CD4-positive, alpha-beta T cell treated with Interleukin-21 for 1 hour (primary cell): ENCODE measurements around the gene NAV1.
"Not testable (repeated sequence)": the region's sequence is repeated elsewhere in the genome, so short reads cannot be mapped to it uniquely, and the experiment has no call there.

Experiments
- DNase-seq: peaks from one replicate; pipeline ENCODE4 v3.0.0-alpha.2; 2020

The NAV1 gene

DNA sequence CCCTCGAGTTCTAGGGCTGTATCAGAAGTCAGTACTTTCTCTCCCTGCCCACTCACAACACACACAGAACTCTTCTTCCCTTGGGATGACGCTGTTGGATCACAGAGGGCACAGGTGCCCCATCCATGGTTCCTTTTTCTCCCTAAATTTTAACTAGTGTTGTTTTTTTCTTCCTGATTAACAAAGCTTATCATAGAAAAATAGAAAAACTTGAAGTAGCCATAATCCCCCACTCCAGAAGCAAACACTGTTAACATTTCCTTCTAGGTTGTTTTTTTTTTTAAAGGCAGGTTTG lies 27.5 kb downstream of the NAV1 start:
- no peak for DNase-seq

DNA sequence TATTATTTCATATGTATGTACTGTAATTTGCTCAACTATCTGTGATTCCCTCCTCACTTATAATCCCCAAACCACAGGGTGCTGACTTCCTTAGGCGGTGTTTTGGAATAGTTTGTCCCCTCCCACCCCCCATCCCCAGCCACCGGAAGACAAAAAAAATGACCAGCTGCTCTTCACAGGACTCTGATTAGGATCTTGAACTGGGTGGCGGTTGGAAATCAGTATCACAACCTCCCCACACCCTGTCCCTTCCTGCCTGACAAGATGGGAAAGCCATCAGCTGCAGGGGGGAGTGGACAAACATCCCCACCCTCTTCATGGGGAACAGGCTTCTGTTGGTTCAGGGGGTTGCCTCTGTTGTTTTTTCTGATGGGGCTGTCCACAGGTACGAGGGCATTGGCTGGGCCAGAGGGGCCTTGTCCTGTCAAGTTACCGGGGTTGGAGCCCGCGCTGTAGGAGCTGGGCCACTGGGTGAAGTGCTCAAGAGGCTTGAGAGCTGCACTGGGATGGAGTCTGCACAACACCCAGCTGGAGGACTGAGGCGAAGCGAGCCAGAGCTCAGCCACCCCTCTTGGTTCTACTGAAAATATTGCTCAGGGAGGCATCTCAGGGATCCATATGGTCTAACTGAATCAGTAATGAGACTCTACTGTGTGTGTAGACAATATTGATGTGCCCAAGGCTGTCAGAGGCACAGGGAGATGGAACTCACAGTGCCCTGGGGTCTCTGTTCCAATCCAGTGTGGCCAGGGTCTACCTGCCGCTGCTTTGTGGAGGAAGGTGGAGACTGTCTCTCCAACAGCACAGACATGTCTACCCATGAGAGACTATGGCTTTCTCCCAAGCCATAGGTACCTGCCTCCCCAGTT lies 28.2 kb downstream of the NAV1 start:
- no peak for DNase-seq

DNA sequence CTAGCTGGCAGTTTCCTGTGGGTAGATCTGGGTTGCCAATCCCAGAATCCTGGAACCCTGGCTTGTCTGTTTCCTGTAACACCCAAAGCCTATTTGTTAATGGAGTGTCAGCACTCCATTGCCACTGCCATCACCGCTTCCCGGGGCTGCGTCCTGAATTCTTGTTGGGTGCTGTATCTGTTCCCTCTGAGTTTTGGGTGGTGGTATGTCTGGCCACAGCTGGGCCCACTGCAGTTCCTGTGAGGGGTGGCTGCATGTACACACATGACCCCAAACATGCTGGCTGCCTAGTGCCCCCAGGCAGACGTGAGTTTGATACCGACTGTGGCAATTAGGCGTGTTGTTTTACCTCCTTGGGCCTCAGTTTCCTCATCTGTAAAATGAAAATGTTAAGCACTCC lies 29.3 kb downstream of the NAV1 start:
- DNase-seq: no peak

DNA sequence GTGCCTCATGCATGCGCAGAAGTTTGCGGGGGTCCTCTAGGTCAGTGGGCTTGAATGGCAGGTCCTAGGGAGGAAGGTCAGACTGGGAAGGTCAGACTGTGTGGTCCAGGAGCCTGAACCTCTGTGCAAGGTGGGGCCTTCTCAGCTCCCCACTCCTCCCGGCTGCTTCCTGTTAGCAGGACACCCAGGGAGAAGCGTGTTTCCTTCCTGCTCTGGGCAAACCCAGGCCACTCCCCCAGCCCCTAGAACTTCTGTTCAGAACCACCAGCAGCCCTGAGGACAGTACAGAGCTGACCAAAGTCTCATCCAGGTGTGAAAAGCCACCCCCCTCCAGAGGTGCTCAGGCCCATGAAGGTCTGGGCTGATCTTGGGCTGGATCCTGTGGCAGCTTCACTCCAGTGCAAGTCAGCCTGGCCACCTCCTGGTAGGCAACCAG lies 29.9 kb downstream of the NAV1 start:
- no peak for DNase-seq

DNA sequence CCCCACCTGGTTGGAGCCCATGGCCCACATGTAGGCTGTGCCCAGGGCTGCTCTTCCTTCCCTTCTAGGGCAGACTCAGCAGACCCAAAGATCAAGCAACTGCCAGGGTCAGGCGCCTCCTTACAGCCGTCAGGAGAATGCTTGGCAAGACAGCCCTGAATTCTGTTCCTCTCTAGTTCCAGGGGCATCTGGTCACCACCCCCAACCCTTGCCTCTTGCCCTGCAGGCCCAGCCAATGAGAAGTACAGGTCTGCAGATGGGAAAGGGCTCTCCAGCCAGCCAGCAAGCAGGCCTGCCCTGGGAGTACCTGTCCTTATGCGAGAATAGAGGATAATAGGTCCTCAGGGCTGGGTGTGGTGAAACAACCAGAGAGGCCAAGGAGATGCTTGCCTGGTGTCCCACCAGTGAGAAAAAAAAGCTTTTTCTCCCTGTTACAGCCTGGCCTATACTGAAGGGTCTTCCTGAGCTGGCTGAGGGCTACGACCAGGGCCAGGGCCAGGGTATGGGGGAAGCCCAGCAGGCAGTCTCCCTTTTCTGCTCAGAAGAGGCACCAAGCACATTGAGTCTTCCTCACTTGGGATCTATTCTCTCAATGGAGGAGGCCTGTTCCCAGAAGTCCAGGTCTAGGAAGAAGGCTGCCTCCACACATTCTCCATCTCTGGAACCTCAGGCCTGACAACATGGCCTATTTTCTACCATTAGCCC lies 31.4 kb downstream of the NAV1 start:
- DNase-seq: no peak

DNA sequence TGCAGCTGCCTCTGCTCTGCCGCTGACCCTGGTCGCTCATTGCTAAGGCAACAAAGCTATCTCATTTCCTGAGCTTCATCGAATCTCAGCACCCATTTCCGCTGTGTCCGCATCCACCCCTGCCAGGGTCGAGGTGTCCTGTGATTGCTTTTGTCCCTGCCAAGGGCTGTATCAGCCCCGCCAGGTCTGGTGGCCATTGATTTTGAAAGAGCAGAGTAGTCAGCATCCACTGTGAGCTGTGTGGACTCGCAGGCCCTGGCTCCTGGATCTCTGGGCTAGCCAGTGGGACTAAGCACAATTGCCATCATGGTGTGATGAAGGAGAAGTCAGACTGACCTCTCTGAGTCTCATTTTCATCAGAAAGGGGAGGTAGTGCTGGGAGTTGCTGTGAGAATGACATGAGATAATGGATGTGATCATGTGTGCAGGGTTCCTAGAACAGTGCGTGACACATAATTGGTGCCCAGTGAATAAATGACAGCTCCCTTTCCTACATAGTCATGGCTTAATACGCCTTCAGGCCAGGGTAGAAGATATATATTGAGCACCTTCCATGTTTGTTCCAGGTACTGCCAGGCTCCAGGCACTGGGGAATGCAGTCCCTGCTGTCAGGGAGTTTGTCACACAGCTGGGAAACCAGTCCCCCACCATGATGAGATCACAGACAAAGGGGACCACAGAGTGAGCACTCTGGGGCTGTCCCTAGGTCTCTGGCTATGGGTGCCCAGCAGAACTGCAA lies 32.1 kb downstream of the NAV1 start:
- no peak for DNase-seq

DNA sequence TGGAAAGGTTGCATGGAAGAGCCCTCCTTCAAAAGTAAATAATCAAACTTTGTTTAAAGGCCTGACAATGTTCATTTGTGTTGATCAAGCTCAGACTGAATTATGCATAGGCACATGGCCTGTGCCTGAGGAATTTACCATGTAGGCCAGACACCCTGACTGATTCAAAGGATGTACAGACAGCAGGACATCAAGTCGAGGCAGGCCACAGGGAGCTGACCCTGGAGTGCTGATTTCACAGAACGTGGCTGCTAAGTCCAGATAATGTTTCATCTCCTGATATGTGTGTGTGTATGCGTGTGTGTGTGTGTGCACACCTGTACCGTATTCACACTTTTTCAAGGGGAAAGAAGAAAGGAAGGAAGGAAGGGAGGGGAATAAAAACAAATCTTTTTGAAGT lies 34.1 kb downstream of the NAV1 start:
- DNase-seq: no peak

DNA sequence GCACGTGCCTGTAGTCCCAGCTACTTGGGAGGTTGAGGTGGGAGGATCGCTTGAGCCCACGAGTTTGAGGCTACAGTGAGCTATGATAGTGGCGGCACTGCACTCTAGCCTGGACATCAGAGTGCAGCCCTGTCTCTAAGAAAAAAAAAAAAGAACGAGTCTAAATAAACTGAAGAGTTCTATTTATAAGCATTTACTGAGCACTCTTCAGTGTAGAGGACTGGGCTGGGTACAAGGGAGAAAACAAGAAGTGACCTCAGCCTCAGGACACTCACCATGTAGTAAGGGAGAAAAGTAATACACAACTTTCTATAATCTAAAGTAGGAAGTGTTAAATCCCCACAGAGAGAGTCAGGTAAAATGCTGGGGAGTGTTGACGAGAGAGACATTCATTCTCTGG lies 35.0 kb downstream of the NAV1 start:
- no peak for DNase-seq

DNA sequence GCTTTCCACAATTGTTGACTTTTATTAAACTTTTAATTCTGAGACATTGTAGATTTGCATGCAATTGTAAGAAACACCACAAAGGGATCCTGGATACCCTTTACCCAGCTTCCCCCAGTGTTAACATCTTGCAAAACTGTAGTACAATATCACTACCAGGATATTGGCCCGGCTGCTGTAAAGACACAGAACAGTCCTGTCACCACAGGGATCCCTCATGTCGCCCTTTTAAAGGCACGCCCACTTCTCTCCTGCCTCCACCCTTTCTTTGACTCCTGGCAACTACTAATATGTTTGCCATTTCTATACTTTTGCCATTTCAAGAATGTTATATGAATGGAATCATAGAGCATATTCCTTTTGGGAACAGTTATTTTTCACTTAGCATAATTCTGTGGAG lies 37.0 kb downstream of the NAV1 start:
- no peak for DNase-seq

DNA sequence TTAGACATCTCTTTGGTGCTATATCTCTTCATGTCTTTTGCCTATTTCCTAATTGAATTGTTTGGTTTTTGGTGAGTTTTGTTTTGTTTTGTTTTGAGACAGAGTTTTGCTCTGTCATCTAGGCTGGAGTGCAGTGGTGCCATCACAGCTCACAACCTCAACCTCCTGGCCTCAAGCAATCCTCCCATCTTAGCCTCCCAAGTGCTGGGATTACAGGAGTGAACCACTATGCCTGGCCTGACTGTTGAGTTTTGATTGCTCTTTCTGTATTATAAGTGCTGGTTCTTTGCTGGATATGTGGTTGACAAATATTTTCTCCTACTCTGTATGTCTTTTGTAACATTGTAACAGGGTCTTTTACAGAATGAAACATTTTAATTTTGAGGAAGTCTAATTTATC lies 38.0 kb downstream of the NAV1 start:
- no peak for DNase-seq

DNA sequence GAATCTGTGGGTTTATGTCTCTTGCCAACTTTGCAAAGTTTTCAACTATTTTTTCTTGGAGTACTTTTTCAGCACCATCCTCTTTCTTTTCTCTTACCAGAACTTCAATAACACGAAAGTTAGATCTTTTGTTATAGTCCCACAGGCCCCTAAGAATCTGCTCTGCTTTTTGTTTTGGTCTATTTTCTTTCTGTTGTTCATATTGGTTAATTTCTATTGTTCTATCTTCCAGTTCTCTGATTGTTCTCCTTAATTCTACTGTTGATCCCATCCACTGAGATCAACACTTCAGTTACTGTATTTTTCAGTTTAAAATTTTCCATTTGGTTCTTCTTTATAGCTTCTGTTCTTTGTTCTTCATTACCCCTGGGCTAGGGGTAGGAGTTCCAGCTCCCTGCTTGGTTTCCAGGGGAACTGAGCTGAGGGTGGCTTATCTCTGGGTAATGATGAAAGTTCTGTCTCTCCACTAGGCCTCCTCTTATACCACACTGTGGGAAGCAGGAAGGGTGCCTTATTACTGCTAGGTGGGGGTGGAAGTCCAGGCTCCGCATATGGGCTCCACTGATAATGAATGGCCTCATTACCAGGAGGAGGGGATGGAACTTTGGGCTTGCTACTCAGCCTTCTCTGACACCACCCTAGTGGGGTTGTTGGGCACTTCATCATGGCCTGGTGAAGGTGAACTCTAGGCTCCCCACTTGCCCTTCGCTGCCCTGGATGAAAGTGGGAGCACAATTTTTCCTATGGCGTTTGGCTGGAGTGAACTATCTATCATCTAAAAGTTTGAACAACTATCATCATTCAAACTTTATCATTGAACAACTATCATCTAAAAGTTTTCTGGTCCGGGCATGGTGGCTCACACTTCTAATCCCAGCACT lies 39.3 kb downstream of the NAV1 start:
- no peak for DNase-seq

DNA sequence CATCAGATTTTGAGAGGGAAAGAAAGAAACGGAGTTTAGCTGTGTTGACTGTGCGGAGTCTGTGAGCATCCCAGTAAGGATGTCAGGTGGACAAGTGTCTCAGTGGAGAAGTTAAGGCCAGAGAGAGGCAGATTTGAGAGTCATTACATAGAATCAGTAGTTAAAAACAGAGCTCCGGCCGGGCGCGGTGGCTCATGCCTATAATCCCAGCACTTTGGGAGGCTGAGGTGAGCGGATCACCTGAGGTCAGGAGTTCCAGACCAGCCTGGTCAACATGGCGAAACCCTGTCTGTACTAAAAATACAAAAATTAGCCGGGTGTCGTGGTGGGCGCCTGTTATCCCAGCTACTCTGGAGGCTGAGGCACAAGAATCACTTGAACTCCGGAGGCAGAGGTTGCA lies 42.4 kb downstream of the NAV1 start:
- DNase-seq: not testable (repeated sequence)

DNA sequence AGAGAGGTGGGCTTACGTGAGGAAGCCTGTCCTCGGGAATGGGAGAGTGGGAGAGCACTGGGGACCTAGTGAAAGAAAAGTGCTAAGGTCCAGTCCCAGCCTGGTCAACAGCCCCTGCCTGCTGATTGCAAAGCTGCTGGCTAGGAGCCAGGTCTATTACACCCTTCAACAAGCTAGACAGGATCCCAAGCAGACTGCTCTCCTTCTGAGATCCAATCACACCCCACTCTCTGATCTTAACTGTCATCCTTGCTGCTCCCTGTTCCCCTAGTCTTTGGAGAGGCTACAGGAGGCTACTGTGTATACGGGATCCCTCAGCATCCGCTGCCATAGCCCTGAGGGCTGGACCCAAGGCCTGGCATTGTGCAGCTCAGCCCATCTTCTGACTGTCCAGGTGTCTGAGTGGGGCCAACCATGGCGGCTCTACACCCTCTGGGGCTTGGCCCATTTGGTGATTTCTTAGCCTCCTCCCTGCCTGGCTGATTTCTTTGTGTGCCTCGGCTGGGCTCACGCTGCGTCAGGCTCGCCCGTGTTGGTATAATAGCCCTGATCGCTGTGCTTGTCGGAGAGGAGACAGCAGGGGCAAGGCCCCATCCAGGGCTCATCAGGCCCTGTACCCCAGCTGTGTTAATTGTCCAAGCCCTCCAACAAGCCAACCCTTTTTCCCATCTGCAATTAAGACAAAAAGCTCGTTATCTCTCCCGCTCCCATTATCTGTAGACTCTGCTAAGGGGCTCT lies 43.9 kb downstream of the NAV1 start:
- no peak for DNase-seq

DNA sequence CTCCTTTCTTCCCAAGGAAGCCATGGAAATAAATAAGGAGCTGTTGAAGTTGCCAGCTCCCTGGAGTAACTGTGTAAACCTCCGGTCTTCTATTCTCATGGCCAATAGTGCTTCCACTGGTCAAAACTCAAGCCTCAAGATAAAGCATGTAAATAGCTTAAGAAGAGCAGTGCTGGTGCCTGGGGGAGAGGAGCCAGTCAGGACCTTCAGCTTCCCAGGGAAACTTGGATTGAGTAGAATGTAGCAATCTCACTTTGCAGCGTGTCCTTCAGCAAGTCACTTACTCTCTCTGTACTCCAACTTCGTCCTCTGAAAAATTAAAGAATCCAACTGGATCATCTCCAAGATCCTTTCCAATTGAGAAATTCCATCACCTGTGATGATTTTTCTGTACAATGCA lies 44.7 kb downstream of the NAV1 start:
- DNase-seq: no peak

DNA sequence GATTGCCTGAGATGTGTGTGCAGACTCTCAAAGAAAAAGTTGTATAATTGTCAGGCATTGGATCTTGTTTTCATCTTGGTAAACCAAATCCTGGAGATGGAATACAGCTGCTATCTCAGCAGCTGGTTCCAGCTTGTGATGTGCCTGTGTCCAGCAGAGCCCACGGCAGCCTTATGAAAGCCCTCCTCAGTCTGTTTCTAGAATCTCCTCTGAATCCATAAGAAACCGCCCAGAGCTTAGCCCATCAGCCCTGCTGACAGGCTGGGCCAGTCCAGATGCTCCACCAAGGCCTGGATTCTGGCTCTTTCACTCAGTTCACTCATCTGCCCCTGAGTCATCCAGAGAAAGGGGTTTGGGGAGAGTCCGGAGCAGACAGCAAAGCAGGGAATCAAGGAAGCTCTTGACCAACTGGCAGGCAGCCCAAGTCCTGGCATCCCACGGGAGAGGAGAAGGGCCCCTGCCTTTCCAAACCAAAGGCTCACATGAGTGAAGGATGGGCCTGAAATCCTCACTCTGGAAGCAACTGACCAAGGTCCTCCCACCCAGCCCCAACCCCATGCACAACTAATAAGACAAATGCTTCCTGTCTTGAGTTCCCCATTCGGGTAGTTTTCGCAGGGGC lies 45.7 kb downstream of the NAV1 start:
- no peak for DNase-seq

DNA sequence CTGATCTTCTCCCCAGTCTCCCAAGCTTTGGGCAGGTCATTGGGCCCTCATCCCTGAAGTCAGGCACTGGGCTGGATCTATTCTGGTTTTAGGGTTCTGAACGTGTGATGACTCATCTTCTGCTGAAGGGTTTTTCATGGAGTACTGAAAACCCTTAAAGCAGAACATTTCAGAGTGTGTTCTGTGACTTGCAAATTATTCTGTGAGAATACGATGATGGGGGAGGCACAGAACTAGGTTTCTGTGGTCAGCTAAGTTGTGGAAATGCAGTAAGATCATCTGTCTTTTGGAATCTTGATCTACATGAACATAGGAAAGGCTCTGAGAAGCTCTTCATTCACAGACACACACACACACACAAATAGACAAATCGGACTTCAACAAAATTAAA lies 46.2 kb downstream of the NAV1 start:
- no peak for DNase-seq

DNA sequence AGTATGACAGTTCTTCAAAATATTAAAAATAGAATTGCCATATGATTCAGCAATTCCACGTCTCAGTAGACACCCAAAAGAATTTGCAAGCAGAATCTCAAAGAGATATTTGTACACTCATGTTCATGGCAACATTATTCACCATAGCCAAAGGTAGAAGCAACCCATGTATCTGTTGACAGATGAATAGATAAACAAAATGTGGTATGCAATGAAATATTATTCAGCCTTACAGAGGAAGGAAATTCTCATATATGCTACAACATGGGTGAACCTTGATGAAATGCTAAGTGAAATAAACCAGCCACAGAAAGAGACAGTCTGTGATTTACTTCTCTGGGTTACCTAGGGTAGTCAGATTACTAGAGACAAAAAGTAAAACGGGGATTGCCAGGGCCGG lies 47.0 kb downstream of the NAV1 start:
- DNase-seq: no peak

DNA sequence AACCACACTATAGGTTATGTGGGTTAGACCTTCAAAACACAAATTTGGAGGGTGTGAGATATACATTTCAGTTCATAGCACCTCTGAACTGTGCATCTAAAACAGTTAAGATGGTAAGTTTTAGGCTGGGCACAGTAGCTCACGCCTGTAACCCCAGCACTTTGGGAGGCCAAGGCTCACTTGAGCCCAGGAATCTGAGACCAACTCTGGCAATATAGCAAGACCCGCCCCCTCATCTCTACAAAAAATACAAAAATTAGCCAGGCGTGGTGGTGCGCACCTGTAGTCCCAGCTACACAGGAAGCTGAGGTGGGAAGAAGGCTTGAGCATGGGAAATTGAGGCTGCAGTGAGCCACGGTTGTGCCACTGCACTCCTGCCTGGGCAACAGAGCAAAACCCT lies 47.9 kb downstream of the NAV1 start:
- DNase-seq: no peak

DNA sequence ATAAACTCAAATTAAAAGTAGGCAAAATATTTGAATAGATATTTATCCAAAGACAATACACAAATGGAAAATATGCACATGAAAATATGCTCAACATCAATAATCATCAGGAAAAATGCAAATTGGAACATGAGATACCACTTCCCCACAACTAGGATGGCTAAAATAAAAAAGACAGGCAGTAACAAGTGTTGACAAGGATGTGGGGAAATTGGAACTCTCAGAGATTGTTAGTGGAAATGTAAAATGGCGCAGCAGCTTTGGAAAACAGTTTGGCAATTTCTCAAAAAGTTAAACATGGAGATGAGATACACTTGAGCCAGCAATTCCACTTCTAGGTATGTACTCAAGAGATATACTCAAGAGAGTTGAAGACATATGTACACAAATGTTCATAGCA lies 48.8 kb downstream of the NAV1 start:
- DNase-seq: no peak
